ENCODE results near the gene MTMR3.

GRCh38 chr22:29838599-29838956, 44.4 kb upstream of the MTMR3 start:
- TF ChIP-seq TAF1 (IDR thresholded peaks at IDR 0.05; ENCODE audit: low read depth), result no peak
- TF ChIP-seq TCF12 (IDR thresholded peaks at IDR 0.05; ENCODE audit: low read depth), result no peak
- TF ChIP-seq CEBPB (IDR thresholded peaks at IDR 0.05), result no peak
- TF ChIP-seq RAD21 (IDR thresholded peaks at IDR 0.05; ENCODE audit: low read depth), result no peak
- TF ChIP-seq YY1 (IDR thresholded peaks at IDR 0.05; ENCODE audit: low read depth), result no peak
- TF ChIP-seq REST (IDR thresholded peaks at IDR 0.05; ENCODE audit: low read depth), result no peak
- no peak for TF ChIP-seq EP300 (IDR thresholded peaks at IDR 0.05; ENCODE audit: borderline replicate concordance)
- no peak for TF ChIP-seq MAX (IDR thresholded peaks at IDR 0.05)
- no peak for TF ChIP-seq USF1 (IDR thresholded peaks at IDR 0.05)

All from Ishikawa (cell line).